Mesodermal cell (in vitro differentiated cells): ENCODE measurements around the gene QRICH1. TPM values are rescaled to one million over a fixed set of nuclear protein-coding genes. Genes with fewer than 3 reads are reported as not detected.
A peak's percentile ranks its signal among the peaks of the same experiment; 100 is the strongest.

Experiments used
- H3K27ac ChIP-seq: 2 replicates; pipeline ENCODE4 v1.7.0; 2013; ENCODE audit warnings: mild to moderate bottlenecking, low read depth, low read length, moderate library complexity; ENCODE audit not compliant: severe bottlenecking
- H3K36me3 ChIP-seq: 2 replicates; pipeline ENCODE4 v1.7.1; 2013; ENCODE audit warnings: mild to moderate bottlenecking, low read length, moderate library complexity; ENCODE audit not compliant: control insufficient read depth, insufficient read depth
- H3K4me1 ChIP-seq: one replicate; pipeline ENCODE4 v1.7.1; 2013; ENCODE audit warnings: mild to moderate bottlenecking, low read length; ENCODE audit not compliant: insufficient read depth, control insufficient read depth, poor library complexity, severe bottlenecking
- H3K4me3 ChIP-seq: 2 replicates; pipeline ENCODE4 v1.7.0; 2013; ENCODE audit warnings: low read length, control low read depth, mild to moderate bottlenecking; ENCODE audit not compliant: insufficient read depth, poor library complexity, severe bottlenecking; ENCODE audit errors: extremely low read depth
- H3K9me3 ChIP-seq: 2 replicates; pipeline ENCODE4 v1.7.1; 2013; ENCODE audit warnings: mild to moderate bottlenecking, low read length, moderate library complexity; ENCODE audit not compliant: control insufficient read depth
- WGBS, 2 experiments: methylation state at CpG; one replicate each; pipeline ENCODE4 v1.1.5; 2013; ENCODE audit warnings: missing lambda C conversion rate in 2 of 2; ENCODE audit not compliant: insufficient coverage in 2 of 2; 5-methylcytosine and 5-hydroxymethylcytosine counted together
- polyA plus RNA-seq, 2 experiments: library from polyadenylated mRNA; stranded (reverse); fragments of 50-300 nt; gene quantifications; one replicate each; pipeline ENCODE4 v1.2.3, GENCODE V29; 2013

QRICH1 gene
- 94.6 TPM for polyA plus RNA-seq (2013, experiment 1 of 2)
- polyA plus RNA-seq (2013, experiment 2 of 2) = 92.0 TPM

- Histone ChIP-seq H3K9me3 (no peaks in the 10 kb centered on the region), H3K4me3 (peak within 1 kb of the TSS; percentile 85), H3K27ac (peak within 1 kb of the TSS; percentile 100), H3K4me1 (peaks cover 9% of the 10 kb centered on the region), H3K36me3 (peaks cover 54% of the 10 kb centered on the region)
- WGBS, 2 experiments = 1% methylated on average over 51 to 61 of the region's 65 CpGs
Observed at GRCh38 chr3:49093853-49094767, at the start of gene QRICH1. TSS of gene QRICH1 (minus strand) at chr3:49094071. CDS start at chr3:49077017, 17,054 bp downstream.

GRCh38 chr3:49140080-49140479, 46.2 kb upstream of the QRICH1 start:
- Histone ChIP-seq H3K4me1 (no peaks in the 10 kb centered on the region), H3K4me3 (no peak overlapping the region), H3K9me3 (peaks cover 10% of the 10 kb centered on the region), H3K27ac (no peak overlapping the region), H3K36me3 (no peaks in the 10 kb centered on the region)
- WGBS, 2 experiments = 14 to 100% methylated on average over 1 of the region's 3 CpGs

GRCh38 chr3:49135499-49135898, 41.6 kb upstream of the QRICH1 start:
- peaks cover 8% of the 10 kb centered on the region for H3K4me1 ChIP-seq
- no peak overlapping the region for H3K27ac ChIP-seq
- WGBS, 2 experiments = 92 to 94% methylated on average over 3 to 4 of the region's 4 CpGs

GRCh38 chr3:49134471-49135265, 40.8 kb upstream of the QRICH1 start:
- no peaks in the 10 kb centered on the region for H3K9me3 ChIP-seq
- WGBS, 2 experiments = 74 to 92% methylated on average over 3 of the region's 3 CpGs
- H3K27ac ChIP-seq = no peak overlapping the region
- H3K4me1 ChIP-seq = peaks cover 8% of the 10 kb centered on the region
- no peak overlapping the region for H3K4me3 ChIP-seq
- H3K36me3 ChIP-seq = peaks cover 16% of the 10 kb centered on the region

More at GRCh38 chr3:49135499-49135898, 41.6 kb upstream of the QRICH1 start:
- H3K9me3 ChIP-seq = peaks cover under 1% of the 10 kb centered on the region
- no peak overlapping the region for H3K4me3 ChIP-seq
- H3K36me3 ChIP-seq = peaks cover 8% of the 10 kb centered on the region

- Histone ChIP-seq H3K27ac (peak overlapping the region; percentile 93), H3K36me3 (peaks cover 29% of the 10 kb centered on the region), H3K4me1 (peaks cover 8% of the 10 kb centered on the region), H3K4me3 (peak overlapping the region; percentile 70), H3K9me3 (no peaks in the 10 kb centered on the region)
- 0% methylated on average over 17 to 22 of the region's 30 CpGs for WGBS, 2 experiments
Observed at GRCh38 chr3:49133226-49133951, 39.5 kb upstream of the QRICH1 start.

- H3K4me3 ChIP-seq = peak within 1 kb of the TSS; percentile 70
- H3K9me3 ChIP-seq = no peaks in the 10 kb centered on the region
- peaks cover 36% of the 10 kb centered on the region for H3K36me3 ChIP-seq
- WGBS, 2 experiments = 3 to 6% methylated on average over 15 of the region's 28 CpGs
- peak within 1 kb of the TSS; percentile 93 for H3K27ac ChIP-seq
- H3K4me1 ChIP-seq = peaks cover 8% of the 10 kb centered on the region
Observed at GRCh38 chr3:49132437-49133225, 38.8 kb upstream of the QRICH1 start, which contains the start of gene LAMB2. TSS of gene LAMB2 (minus strand) at chr3:49133050. CDS start at chr3:49132867, 183 bp downstream.

GRCh38 chr3:49132073-49132436, 38.2 kb upstream of the QRICH1 start:
- Histone ChIP-seq H3K27ac (peak overlapping the region; percentile 93), H3K4me3 (peak overlapping the region; percentile 70), H3K4me1 (peaks cover 8% of the 10 kb centered on the region), H3K36me3 (peaks cover 41% of the 10 kb centered on the region), H3K9me3 (no peaks in the 10 kb centered on the region)
- whole genome bisulfite sequencing, 2 experiments = 58 to 66% methylated on average over 4 to 9 of the region's 9 CpGs

GRCh38 chr3:49131576-49131975, 37.7 kb upstream of the QRICH1 start:
- WGBS, 2 experiments = 94 to 96% methylated on average over 6 of the region's 6 CpGs
- Histone ChIP-seq H3K36me3 (peaks cover 46% of the 10 kb centered on the region), H3K4me1 (peaks cover 8% of the 10 kb centered on the region), H3K4me3 (peak overlapping the region; percentile 70), H3K27ac (no peak overlapping the region), H3K9me3 (no peaks in the 10 kb centered on the region)

- no peak overlapping the region for H3K4me3 ChIP-seq
- WGBS, 2 experiments = 95 to 100% methylated on average over 6 to 12 of the region's 12 CpGs
Observed at GRCh38 chr3:49131040-49131439, 37.2 kb upstream of the QRICH1 start.

More at GRCh38 chr3:49131040-49131439, 37.2 kb upstream of the QRICH1 start:
- peaks cover 8% of the 10 kb centered on the region for H3K4me1 ChIP-seq
- H3K9me3 ChIP-seq = no peaks in the 10 kb centered on the region
- no peak overlapping the region for H3K27ac ChIP-seq
- peaks cover 51% of the 10 kb centered on the region for H3K36me3 ChIP-seq
